BLaER1 (cell line): ENCODE data around the gene ARHGAP45.

Experiments
- H3K27ac ChIP-seq: shearing (Covaris generic); formaldehyde crosslinking; 2 replicates; pipeline ENCODE4 v1.8.1; 2022
- H3K27me3 ChIP-seq: shearing (Covaris generic); formaldehyde crosslinking; 2 replicates; pipeline ENCODE4 v1.8.1; 2022
- H3K36me3 ChIP-seq: shearing (Covaris generic); formaldehyde crosslinking; 2 replicates; pipeline ENCODE4 v1.8.1; 2022
- H3K4me1 ChIP-seq: shearing (Covaris generic); formaldehyde crosslinking; 2 replicates; pipeline ENCODE4 v1.8.1; 2022
- H3K4me2 ChIP-seq: shearing (Covaris generic); formaldehyde crosslinking; 2 replicates; pipeline ENCODE4 v1.8.1; 2022
- H3K4me3 ChIP-seq: shearing (Covaris generic); formaldehyde crosslinking; 2 replicates; pipeline ENCODE4 v1.8.1; 2022
- H3K9ac ChIP-seq: shearing (Covaris generic); formaldehyde crosslinking; 2 replicates; pipeline ENCODE4 v1.8.1; 2022
- H3K9me3 ChIP-seq: shearing (Covaris generic); formaldehyde crosslinking; 2 replicates; pipeline ENCODE4 v1.8.1; 2022
- H4K20me1 ChIP-seq: shearing (Covaris generic); formaldehyde crosslinking; 2 replicates; pipeline ENCODE4 v1.8.1; 2022
- Cebpa-rat ChIP-seq: shearing (Covaris generic); IDR thresholded peaks from 2 replicates; pipeline ENCODE4 v1.8.1; 2022

Gene ARHGAP45

DNA sequence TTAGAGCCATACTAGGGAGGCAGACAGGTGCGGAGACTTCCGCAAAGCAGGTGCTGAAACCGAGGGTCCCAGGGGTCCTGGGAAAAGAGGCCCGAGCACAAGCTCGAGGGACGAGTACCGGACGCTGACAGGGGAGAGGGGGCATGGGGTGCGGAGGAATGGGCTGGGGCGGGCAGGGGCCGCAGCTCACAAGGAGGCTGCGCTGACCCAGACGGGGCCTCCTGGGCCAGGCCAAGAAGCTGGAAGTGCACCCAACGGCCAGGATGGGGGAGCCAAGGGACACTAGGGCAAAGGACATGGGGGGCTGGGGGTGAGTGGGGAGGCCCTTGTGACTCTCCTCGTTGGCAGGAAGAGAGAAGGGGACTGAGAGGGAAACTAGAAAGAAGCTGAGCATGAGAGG, 26.4 kb downstream of the ARHGAP45 start:
- Histone ChIP-seq H4K20me1 (peaks cover 56% of the 10 kb centered on the region), H3K4me1 (peaks cover 53% of the 10 kb centered on the region), H3K9me3 (no peaks in the 10 kb centered on the region), H3K36me3 (peaks cover 51% of the 10 kb centered on the region), H3K27ac (peak overlapping the region; percentile 87; the same call in 1 of the 2 replicates), H3K9ac (peak overlapping the region; percentile 97), H3K4me3 (peak overlapping the region; percentile 94), H3K4me2 (peak overlapping the region; percentile 94), H3K27me3 (no peaks in the 10 kb centered on the region)
- no peak for TF ChIP-seq Cebpa-rat

DNA sequence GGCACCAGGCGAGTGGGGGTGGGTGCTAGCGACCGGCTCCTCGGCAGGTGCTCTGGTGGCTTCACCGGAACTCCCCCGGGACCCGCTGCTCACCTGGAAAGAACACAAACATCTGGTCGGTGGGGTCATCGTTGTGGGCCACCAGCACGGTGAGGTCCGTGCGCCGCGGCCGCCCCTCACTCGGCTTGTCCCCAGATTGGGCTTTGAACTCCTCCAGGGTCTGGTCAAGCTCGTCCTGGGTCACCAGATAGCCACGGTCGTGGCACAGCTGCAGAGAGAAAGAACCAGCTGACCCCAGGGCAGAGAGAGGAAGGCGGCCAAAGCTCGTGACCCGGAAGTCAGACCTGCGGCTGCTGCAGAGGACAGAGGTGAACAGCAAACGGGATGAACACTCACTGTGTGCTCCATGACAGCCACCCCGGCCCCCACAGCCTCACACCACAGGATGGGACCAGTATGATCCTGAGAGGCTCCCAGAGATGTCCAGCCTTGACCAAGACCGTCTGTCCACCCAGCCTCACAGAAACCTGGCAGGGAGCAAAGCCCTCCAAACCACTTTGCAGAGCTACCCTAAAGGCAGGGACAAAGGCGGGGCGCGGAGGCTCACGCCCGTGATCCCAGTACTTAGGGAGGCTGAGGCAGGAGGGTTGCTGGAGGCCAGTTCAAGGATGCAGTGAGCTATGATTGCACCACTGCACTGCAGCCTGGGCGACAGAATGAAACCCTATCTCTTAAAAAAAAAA, 27.0 kb downstream of the ARHGAP45 start:
- no peak for TF ChIP-seq Cebpa-rat
- Histone ChIP-seq H3K36me3 (peaks cover 45% of the 10 kb centered on the region), H4K20me1 (peaks cover 49% of the 10 kb centered on the region), H3K4me1 (peaks cover 53% of the 10 kb centered on the region), H3K4me3 (peak overlapping the region; percentile 94), H3K9ac (peak overlapping the region; percentile 97), H3K27ac (peak overlapping the region; percentile 87), H3K4me2 (peak overlapping the region; percentile 94), H3K9me3 (no peaks in the 10 kb centered on the region), H3K27me3 (no peaks in the 10 kb centered on the region)

DNA sequence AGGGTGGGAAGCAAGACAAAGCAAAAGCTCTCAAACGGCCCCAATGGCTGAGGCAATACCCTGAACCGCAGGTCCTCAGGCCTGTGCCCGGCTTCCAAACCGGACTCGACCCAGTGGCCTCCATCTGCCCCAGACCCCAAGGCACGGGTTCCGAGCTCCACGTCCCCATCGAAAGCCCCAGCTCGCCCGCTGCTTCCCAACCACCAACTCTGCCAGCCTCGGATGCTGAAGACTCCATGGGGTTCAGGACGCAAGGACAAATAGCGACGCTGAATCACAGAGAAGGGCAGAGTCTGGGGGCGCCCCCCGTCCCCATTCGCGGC, 27.6 kb downstream of the ARHGAP45 start:
- Histone ChIP-seq H3K9ac (peak overlapping the region; percentile 97), H3K27ac (peak overlapping the region; percentile 87), H3K36me3 (peaks cover 38% of the 10 kb centered on the region), H3K4me1 (peaks cover 53% of the 10 kb centered on the region), H3K4me3 (peak overlapping the region; percentile 94), H3K27me3 (no peaks in the 10 kb centered on the region), H4K20me1 (peaks cover 43% of the 10 kb centered on the region), H3K9me3 (no peaks in the 10 kb centered on the region), H3K4me2 (peak overlapping the region; percentile 94)
- no peak for TF ChIP-seq Cebpa-rat

DNA sequence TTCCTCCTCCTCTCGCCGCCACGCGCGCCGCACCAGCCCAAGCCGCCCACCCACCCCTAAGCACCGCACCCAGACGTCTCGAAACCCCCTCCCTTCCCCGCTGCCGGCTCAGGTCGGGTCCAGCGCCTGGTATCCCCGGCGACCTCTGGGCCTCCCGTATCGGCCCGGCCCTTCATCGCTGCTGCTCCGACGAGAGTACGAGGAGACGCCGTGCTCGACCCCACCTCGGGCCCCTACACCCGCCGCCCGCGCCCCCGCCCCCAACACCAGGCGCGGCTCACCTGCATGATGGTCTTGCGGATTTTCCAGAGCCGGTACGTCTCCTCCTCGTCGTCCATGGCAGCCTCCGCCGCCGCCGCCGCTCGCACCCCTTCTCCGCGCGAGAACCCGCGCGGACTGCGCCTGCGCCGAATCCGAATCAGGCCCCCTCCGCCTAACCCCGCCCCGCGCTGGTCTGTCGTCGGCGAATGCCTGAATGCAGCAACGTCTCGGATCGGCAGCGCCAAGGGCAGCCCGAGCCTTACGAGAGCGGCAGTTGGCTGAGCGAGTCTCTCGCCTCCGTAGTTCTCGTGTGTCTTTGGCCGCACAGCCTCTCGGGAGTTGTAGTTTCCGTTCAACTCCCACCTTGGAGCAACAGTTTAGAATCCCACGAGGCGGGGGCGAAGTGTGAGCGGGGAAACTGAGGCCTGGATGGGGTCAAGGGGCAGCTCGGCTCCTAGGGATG, 28.2 kb downstream of the ARHGAP45 start, which contains the start of gene POLR2E:
TSS of gene POLR2E (minus strand) at position 398 of the 724 bp plus-strand sequence. CDS start at position 338, 60 bp downstream.
- no peaks in the 10 kb centered on the region for H3K9me3 ChIP-seq

DNA sequence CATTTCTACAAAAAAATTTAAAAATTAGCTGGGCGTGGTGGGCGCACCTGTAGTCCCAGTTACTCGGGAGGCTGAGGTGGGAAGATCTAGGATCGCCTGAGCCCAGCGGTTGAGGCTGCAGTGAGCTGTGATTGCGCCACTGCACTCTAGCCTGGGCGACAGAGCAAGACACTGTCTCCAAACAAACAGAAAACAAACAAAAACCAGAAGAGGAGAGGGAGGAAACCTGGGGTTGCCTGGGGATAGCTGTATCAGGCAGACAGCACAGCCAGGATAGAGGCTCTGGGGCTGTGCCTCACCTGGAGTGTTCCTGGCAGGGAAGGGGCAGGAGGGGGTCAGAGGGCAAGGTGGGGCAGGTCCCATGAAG, 30.8 kb downstream of the ARHGAP45 start:
- Histone ChIP-seq H3K27ac (peak overlapping the region; percentile 90), H3K4me2 (no peak overlapping the region; the same call in 1 of the 2 replicates), H3K9ac (no peak overlapping the region), H3K36me3 (peaks cover 12% of the 10 kb centered on the region), H3K27me3 (no peaks in the 10 kb centered on the region), H3K4me3 (no peak overlapping the region), H4K20me1 (peaks cover 22% of the 10 kb centered on the region), H3K9me3 (no peaks in the 10 kb centered on the region), H3K4me1 (peaks cover 84% of the 10 kb centered on the region)
- TF ChIP-seq Cebpa-rat = peak; percentile 35; the same call in 1 of the 2 replicates

More for the DNA sequence above, 28.2 kb downstream of the ARHGAP45 start, which contains the start of gene POLR2E:
- H3K4me2 ChIP-seq = peak within 1 kb of the TSS; percentile 94
- peaks cover 57% of the 10 kb centered on the region for H3K4me1 ChIP-seq
- TF ChIP-seq Cebpa-rat = no peak
- peaks cover 37% of the 10 kb centered on the region for H3K36me3 ChIP-seq
- peak within 1 kb of the TSS; percentile 87 for H3K27ac ChIP-seq
- H4K20me1 ChIP-seq = peaks cover 42% of the 10 kb centered on the region
- peak within 1 kb of the TSS; percentile 94 for H3K4me3 ChIP-seq
- H3K27me3 ChIP-seq = no peaks in the 10 kb centered on the region
- H3K9ac ChIP-seq = peak within 1 kb of the TSS; percentile 97

DNA sequence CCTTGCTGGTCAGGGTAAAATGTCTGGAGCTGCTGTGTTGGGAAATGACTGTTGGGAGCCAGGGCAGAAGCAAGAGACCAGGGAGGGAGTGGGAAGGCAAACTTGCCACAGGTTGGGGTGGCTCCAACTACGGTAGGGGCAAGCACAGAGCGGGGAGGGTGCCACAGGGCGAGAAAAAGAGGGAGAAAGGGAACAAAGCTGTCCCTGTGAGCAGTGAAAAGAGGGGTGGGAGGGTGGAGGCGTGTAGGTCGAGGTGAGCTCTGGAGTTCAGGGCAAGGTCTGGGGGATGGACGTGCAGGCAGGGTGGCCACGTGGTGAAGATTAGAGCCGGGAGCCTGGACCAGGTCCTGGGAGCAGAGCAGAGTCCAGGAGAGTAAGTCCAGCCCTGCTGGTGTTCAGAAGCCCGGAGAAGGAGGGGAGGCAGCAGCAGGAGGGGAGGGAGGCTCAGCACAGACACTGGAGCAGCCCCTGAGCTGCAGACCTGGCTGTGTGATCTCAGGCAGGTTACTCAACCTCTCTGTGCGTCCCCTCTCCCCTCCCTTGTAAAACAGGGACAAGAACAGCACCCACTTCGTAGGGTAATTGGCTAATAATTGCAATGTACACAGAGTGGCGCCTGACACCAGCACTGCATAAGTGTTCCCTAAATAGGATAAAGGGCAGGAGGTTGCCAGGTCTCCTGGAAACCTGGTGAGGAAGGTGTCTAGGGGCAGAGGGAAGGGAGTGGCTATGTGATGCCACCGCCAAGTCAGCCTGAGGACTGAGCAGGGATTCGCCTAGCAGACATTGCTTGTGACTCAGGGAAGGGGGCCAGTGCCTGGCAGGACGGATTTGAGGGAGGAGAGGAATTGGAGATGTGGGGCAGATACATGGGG, 31.4 kb downstream of the ARHGAP45 start:
- Histone ChIP-seq H3K27ac (peak overlapping the region; percentile 90), H3K4me1 (peaks cover 85% of the 10 kb centered on the region), H3K4me3 (no peak overlapping the region), H3K9me3 (no peaks in the 10 kb centered on the region), H4K20me1 (peaks cover 16% of the 10 kb centered on the region), H3K9ac (no peak overlapping the region), H3K4me2 (peak overlapping the region; percentile 84), H3K36me3 (peaks cover 6% of the 10 kb centered on the region), H3K27me3 (no peaks in the 10 kb centered on the region)
- TF ChIP-seq Cebpa-rat = no peak

DNA sequence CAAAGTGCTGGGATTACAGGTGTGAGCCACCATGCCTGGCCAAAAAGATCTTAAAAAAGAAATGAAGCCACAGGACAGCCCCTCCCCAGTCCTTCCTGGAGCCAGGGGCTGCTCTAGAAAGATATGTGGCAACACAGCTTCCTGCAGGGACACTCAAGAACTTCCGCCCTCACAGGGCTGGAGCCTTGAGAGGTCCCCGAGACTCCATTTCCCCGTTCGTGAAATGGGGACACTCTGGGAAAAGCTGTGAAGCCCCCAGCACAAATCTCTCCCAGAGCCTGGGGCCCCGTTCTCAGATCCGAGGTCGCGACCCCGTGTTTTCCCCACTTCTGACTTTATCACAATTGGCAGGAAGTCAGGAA, 34.4 kb downstream of the ARHGAP45 start:
- Histone ChIP-seq H3K9me3 (no peaks in the 10 kb centered on the region), H3K9ac (peak overlapping the region; percentile 73), H3K4me3 (peak overlapping the region; percentile 49), H3K27me3 (no peaks in the 10 kb centered on the region), H3K27ac (peak overlapping the region; percentile 90), H3K4me2 (peak overlapping the region; percentile 84), H3K4me1 (peaks cover 74% of the 10 kb centered on the region), H3K36me3 (peaks cover 5% of the 10 kb centered on the region), H4K20me1 (peaks cover 20% of the 10 kb centered on the region)
- no peak for TF ChIP-seq Cebpa-rat

DNA sequence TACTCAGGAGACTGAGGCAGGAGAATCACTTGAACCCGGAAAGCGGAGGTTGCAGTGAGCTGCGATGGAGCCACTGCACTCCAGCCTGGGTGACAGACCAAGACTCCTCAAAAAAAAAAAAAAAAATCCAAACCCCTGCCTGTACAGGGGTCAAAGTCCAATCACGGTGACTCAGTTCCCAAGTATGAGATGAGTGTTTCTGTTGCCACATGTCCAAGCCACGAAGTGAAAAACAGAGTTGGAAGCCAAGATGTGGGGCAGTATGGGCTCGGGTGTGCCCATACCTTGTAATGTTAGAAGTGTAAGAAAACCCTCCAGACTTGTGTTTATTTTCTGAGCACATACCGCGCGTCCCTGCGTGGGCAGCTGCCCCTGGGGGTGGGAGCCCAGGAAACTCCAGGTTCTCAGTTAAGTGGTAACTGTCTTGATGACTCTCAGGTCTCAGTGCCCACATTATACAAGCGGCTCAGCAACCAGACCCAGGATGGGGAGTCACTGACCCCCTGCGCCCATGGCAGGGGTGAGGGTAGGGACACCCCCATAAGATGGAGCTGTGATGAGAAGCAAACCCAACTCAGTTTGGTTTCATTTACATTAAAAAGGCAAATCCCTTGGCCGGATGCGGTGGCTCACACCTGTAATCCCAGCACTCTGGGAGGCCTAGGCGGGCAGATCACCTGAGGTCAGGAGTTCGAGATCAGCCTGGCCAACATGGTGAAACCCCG, 35.6 kb downstream of the ARHGAP45 start:
- Histone ChIP-seq H3K9ac (peak overlapping the region; percentile 73; the same call in 1 of the 2 replicates), H3K4me1 (peaks cover 82% of the 10 kb centered on the region)

DNA sequence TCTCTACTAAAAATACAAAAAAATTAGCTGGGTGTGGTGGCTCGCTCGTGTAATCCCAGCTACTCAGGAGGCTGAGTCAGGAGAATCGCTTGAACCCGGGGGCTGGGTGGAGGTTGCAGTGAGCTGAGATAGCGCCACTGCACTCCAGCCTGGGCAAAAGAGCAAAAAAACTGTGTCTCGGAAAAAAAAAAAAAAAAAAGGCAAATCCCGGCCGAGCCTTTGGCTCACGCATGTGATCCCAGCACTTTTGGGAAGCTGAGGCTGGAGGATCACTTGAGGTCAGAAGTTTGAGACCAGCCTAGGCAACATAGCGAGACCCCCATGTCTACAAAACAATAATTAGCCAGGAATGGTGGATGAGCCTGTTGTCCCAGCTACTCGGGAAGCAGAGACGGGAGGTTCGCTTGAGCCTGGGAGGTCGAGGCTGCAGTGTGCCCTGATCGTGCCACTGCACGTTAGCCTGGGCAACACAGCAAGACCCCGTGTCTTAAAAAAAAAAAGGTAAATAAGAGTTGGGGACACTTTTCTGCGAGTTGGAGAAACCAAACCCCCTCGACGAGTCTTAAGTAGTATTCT, 36.3 kb downstream of the ARHGAP45 start:
- Histone ChIP-seq H3K36me3 (peaks cover 22% of the 10 kb centered on the region), H3K27me3 (no peaks in the 10 kb centered on the region), H3K4me2 (peak overlapping the region; percentile 84), H4K20me1 (peaks cover 37% of the 10 kb centered on the region), H3K4me1 (peaks cover 80% of the 10 kb centered on the region), H3K27ac (peak overlapping the region; percentile 90), H3K9ac (no peak overlapping the region), H3K4me3 (no peak overlapping the region), H3K9me3 (no peaks in the 10 kb centered on the region)
- TF ChIP-seq Cebpa-rat = no peak

More for the DNA sequence above, 35.6 kb downstream of the ARHGAP45 start:
- Histone ChIP-seq H3K4me3 (no peak overlapping the region), H3K4me2 (peak overlapping the region; percentile 84), H3K9me3 (no peaks in the 10 kb centered on the region), H3K36me3 (peaks cover 18% of the 10 kb centered on the region), H3K27ac (peak overlapping the region; percentile 90), H3K27me3 (no peaks in the 10 kb centered on the region), H4K20me1 (peaks cover 32% of the 10 kb centered on the region)
- no peak for TF ChIP-seq Cebpa-rat
